Measurements from ENCODE around the gene INO80D.

- TF ChIP-seq POLR2A (IDR thresholded peaks at IDR 0.05; ENCODE audit: low read depth, low read length) (no peak), POLR2AphosphoS5 (IDR thresholded peaks at IDR 0.05; ENCODE audit: low read depth, low read length) (no peak)
Measured at GRCh38 chr2:205967391-205968075, 118.4 kb downstream of the INO80D start.
